ENCODE data around the gene SEC61B. TPM values are rescaled to one million over a fixed set of nuclear protein-coding genes. Genes with fewer than 3 reads are reported as not detected.
"Not testable (repeated sequence)": the region's sequence is repeated elsewhere in the genome, so short reads cannot be mapped to it uniquely, and the experiment has no call there.

SEC61B gene
- total RNA-seq, 2 donors from 2014 or later = 176 to 255 TPM

- no peaks in the 10 kb centered on the region for H3K9me3 Mint-ChIP-seq
- peaks cover 13 to 14% of the 10 kb centered on the region in 2 donors for H3K27me3 Mint-ChIP-seq
- H3K36me3 Mint-ChIP-seq = peaks cover 8% of the 10 kb centered on the region
- DNase-seq (ENCODE audit: low spot score) (peak; percentile 86), ATAC-seq (peak; percentile 80 to 85)
- H3K4me1 Mint-ChIP-seq (ENCODE audit: low read depth in 2 of 2) = peaks cover 64 to 74% of the 10 kb centered on the region in 2 donors
- peak overlapping the region; percentile 94 to 95 for H3K27ac Mint-ChIP-seq
- H3K4me3 Mint-ChIP-seq = peak overlapping the region; percentile 74
Measured at GRCh38 chr9:99184475-99185347, 37.4 kb upstream of the SEC61B start.

- Mint-ChIP-seq H3K4me1 (ENCODE audit: low read depth in 2 of 2) (peaks cover 60 to 68% of the 10 kb centered on the region in 2 donors), H3K9me3 (no peaks in the 10 kb centered on the region), H3K27me3 (peaks cover 14 to 16% of the 10 kb centered on the region in 2 donors), H3K36me3 (peaks cover 5% of the 10 kb centered on the region), H3K4me3 (peak overlapping the region; percentile 74), H3K27ac (peak overlapping the region; percentile 94 to 95)
- DNase-seq (ENCODE audit: low spot score) (no peak), ATAC-seq (no peak)
Measured at GRCh38 chr9:99185348-99185632, 36.8 kb upstream of the SEC61B start.

GRCh38 chr9:99185934-99186333 lies 36.1 kb upstream of the SEC61B start:
- Mint-ChIP-seq H3K27ac (peak overlapping the region; percentile 94 to 95), H3K27me3 (peaks cover 16% of the 10 kb centered on the region in 2 donors), H3K36me3 (peaks cover 4% of the 10 kb centered on the region), H3K9me3 (no peaks in the 10 kb centered on the region), H3K4me3 (peak overlapping the region; percentile 10), H3K4me1 (ENCODE audit: low read depth in 2 of 2) (peaks cover 59 to 66% of the 10 kb centered on the region in 2 donors)
- ATAC-seq (no peak), DNase-seq (ENCODE audit: low spot score) (no peak)

- Mint-ChIP-seq H3K4me3 (no peak overlapping the region), H3K36me3 (peaks cover 4% of the 10 kb centered on the region), H3K4me1 (ENCODE audit: low read depth in 2 of 2) (peaks cover 47 to 55% of the 10 kb centered on the region in 2 donors), H3K27me3 (peaks cover 20 to 21% of the 10 kb centered on the region in 2 donors), H3K27ac (peak overlapping the region in 1 of 2 donors; percentile 94), H3K9me3 (no peaks in the 10 kb centered on the region)
- DNase-seq (ENCODE audit: low spot score) (no peak), ATAC-seq (no peak)
Measured at GRCh38 chr9:99187311-99187710, 34.8 kb upstream of the SEC61B start.

- ATAC-seq (no peak), DNase-seq (ENCODE audit: low spot score) (no peak)
- Mint-ChIP-seq H3K9me3 (no peaks in the 10 kb centered on the region), H3K27me3 (peaks cover 22 to 25% of the 10 kb centered on the region in 2 donors), H3K4me3 (no peak overlapping the region), H3K27ac (peak overlapping the region in 1 of 2 donors; percentile 66), H3K36me3 (no peaks in the 10 kb centered on the region), H3K4me1 (ENCODE audit: low read depth in 2 of 2) (peaks cover 37 to 46% of the 10 kb centered on the region in 2 donors)
Measured at GRCh38 chr9:99189186-99189585, 32.9 kb upstream of the SEC61B start.

- H3K36me3 Mint-ChIP-seq = no peaks in the 10 kb centered on the region
- H3K4me3 Mint-ChIP-seq = no peak overlapping the region
- H3K4me1 Mint-ChIP-seq (ENCODE audit: low read depth in 2 of 2) = peaks cover 30 to 38% of the 10 kb centered on the region in 2 donors
- ATAC-seq (no peak), DNase-seq (ENCODE audit: low spot score) (no peak)
- H3K9me3 Mint-ChIP-seq = no peaks in the 10 kb centered on the region
- peak overlapping the region in 1 of 2 donors; percentile 66 for H3K27ac Mint-ChIP-seq
- peaks cover 22 to 25% of the 10 kb centered on the region in 2 donors for H3K27me3 Mint-ChIP-seq
Measured at GRCh38 chr9:99189887-99190596, 32.0 kb upstream of the SEC61B start.

GRCh38 chr9:99190597-99191283 lies 31.3 kb upstream of the SEC61B start:
- peak overlapping the region; percentile 2 for H3K4me3 Mint-ChIP-seq
- peaks cover 23 to 36% of the 10 kb centered on the region in 2 donors for H3K4me1 Mint-ChIP-seq (ENCODE audit: low read depth in 2 of 2)
- DNase-seq (ENCODE audit: low spot score) (no peak), ATAC-seq (peak; percentile 43 to 53)
- H3K27me3 Mint-ChIP-seq = peaks cover 22 to 25% of the 10 kb centered on the region in 2 donors
- no peaks in the 10 kb centered on the region for H3K9me3 Mint-ChIP-seq
- no peaks in the 10 kb centered on the region for H3K36me3 Mint-ChIP-seq
- peak overlapping the region; percentile 24 to 47 for H3K27ac Mint-ChIP-seq

- no peak for DNase-seq (ENCODE audit: low spot score)
- H3K36me3 Mint-ChIP-seq = no peaks in the 10 kb centered on the region
- H3K9me3 Mint-ChIP-seq = no peaks in the 10 kb centered on the region
- ATAC-seq = no peak
- H3K27ac Mint-ChIP-seq = peak overlapping the region in 1 of 2 donors; percentile 1
- peak overlapping the region; percentile 36 for H3K4me3 Mint-ChIP-seq
- peaks cover 22 to 25% of the 10 kb centered on the region in 2 donors for H3K27me3 Mint-ChIP-seq
- H3K4me1 Mint-ChIP-seq (ENCODE audit: low read depth in 2 of 2) = peaks cover 19 to 27% of the 10 kb centered on the region in 2 donors
Measured at GRCh38 chr9:99192786-99193465, 29.2 kb upstream of the SEC61B start.

GRCh38 chr9:99193466-99193821 lies 28.6 kb upstream of the SEC61B start:
- Mint-ChIP-seq H3K9me3 (no peaks in the 10 kb centered on the region), H3K4me3 (peak overlapping the region; percentile 36), H3K27me3 (peaks cover 19 to 21% of the 10 kb centered on the region in 2 donors), H3K36me3 (no peaks in the 10 kb centered on the region), H3K4me1 (ENCODE audit: low read depth in 2 of 2) (peaks cover 18 to 26% of the 10 kb centered on the region in 2 donors), H3K27ac (peak overlapping the region in 1 of 2 donors; percentile 1)
- DNase-seq (ENCODE audit: low spot score) (no peak), ATAC-seq (peak in 1 of 2 donors; percentile 57)

- not testable (repeated sequence) for H3K27me3 Mint-ChIP-seq; ATAC-seq; H3K36me3 Mint-ChIP-seq; H3K27ac Mint-ChIP-seq; H3K9me3 Mint-ChIP-seq; DNase-seq (ENCODE audit: low spot score); H3K4me3 Mint-ChIP-seq
- H3K4me1 Mint-ChIP-seq (ENCODE audit: low read depth in 2 of 2) = peaks cover 8 to 15% of the 10 kb centered on the region in 2 donors
Measured at GRCh38 chr9:99196484-99196883, 25.6 kb upstream of the SEC61B start.

GRCh38 chr9:99197124-99197630 lies 24.9 kb upstream of the SEC61B start:
- peaks cover 8 to 15% of the 10 kb centered on the region in 2 donors for H3K4me1 Mint-ChIP-seq (ENCODE audit: low read depth in 2 of 2)
- no peaks in the 10 kb centered on the region for H3K36me3 Mint-ChIP-seq
- H3K27ac Mint-ChIP-seq = no peak overlapping the region
- no peak overlapping the region for H3K4me3 Mint-ChIP-seq
- H3K9me3 Mint-ChIP-seq = no peaks in the 10 kb centered on the region
- ATAC-seq = no peak
- DNase-seq (ENCODE audit: low spot score) = no peak
- H3K27me3 Mint-ChIP-seq = peaks cover 6% of the 10 kb centered on the region in 2 donors

- Mint-ChIP-seq H3K27ac (no peak overlapping the region), H3K9me3 (no peaks in the 10 kb centered on the region), H3K4me3 (no peak overlapping the region), H3K27me3 (peaks cover 0 to 3% of the 10 kb centered on the region in 2 donors), H3K36me3 (no peaks in the 10 kb centered on the region), H3K4me1 (ENCODE audit: low read depth in 2 of 2) (peaks cover 6 to 12% of the 10 kb centered on the region in 2 donors)
- ATAC-seq (no peak), DNase-seq (ENCODE audit: low spot score) (no peak)
Measured at GRCh38 chr9:99197987-99198386, 24.1 kb upstream of the SEC61B start.

GRCh38 chr9:99199938-99200539 lies 22.0 kb upstream of the SEC61B start:
- H3K4me1 Mint-ChIP-seq (ENCODE audit: low read depth in 2 of 2) = peaks cover 0 to 6% of the 10 kb centered on the region in 2 donors
- H3K36me3 Mint-ChIP-seq = no peaks in the 10 kb centered on the region
- DNase-seq (ENCODE audit: low spot score) (no peak), ATAC-seq (no peak)
- H3K27ac Mint-ChIP-seq = peak overlapping the region in 1 of 2 donors; percentile 4
- no peak overlapping the region for H3K4me3 Mint-ChIP-seq
- no peaks in the 10 kb centered on the region for H3K9me3 Mint-ChIP-seq
- H3K27me3 Mint-ChIP-seq = peaks cover 0 to 3% of the 10 kb centered on the region in 2 donors

All from natural killer cell treated with Interleukin-12 subunit alpha and Interleukin-12 subunit beta and Interleukin-15 and Interleukin-18, amount 100 ng/mL, for 72 hours (primary cell).